GM21737 (cell line): ENCODE measurements around the gene FBXL15.

Experiments used
- ATAC-seq: cut with Tn5 transposase; IDR thresholded peaks from one replicate; pipeline ENCODE4 v1.9.1; 2021; ENCODE audit warnings: mild to moderate bottlenecking, moderate library complexity; ENCODE audit not compliant: unreplicated experiment

FBXL15 gene

GRCh38 chr10:102424916-102425315, 4.3 kb downstream of the FBXL15 start:
- ATAC-seq, result no peak

- ATAC-seq, result no peak
These were observed 4.8 kb downstream of the FBXL15 start for GRCh38 chr10:102425444-102425843.

- no peak for ATAC-seq
These were observed 6.2 kb downstream of the FBXL15 start for GRCh38 chr10:102426803-102427287.

GRCh38 chr10:102429468-102429867, 8.8 kb downstream of the FBXL15 start:
- ATAC-seq, result no peak

- no peak for ATAC-seq
These were observed 11.0 kb downstream of the FBXL15 start for GRCh38 chr10:102431452-102432124.

- ATAC-seq, result peak; percentile 90
These were observed 11.7 kb downstream of the FBXL15 start, which contains the start of gene CUEDC2 for GRCh38 chr10:102432162-102432950. TSS of gene CUEDC2 (minus strand) at chr10:102432574. CDS start at chr10:102425188, 7,386 bp downstream.

GRCh38 chr10:102433619-102434046, 13.0 kb downstream of the FBXL15 start:
- no peak for ATAC-seq

- ATAC-seq, result no peak
These were observed 13.9 kb downstream of the FBXL15 start for GRCh38 chr10:102434394-102435132.

GRCh38 chr10:102435133-102435497, 14.5 kb downstream of the FBXL15 start:
- ATAC-seq, result no peak

GRCh38 chr10:102435529-102436233, 15.0 kb downstream of the FBXL15 start:
- no peak for ATAC-seq

GRCh38 chr10:102436312-102436711, 15.7 kb downstream of the FBXL15 start:
- no peak for ATAC-seq

GRCh38 chr10:102437515-102437914, 16.9 kb downstream of the FBXL15 start:
- ATAC-seq, result no peak

GRCh38 chr10:102438374-102438773, 17.7 kb downstream of the FBXL15 start:
- no peak for ATAC-seq

- ATAC-seq, result no peak
These were observed 24.2 kb downstream of the FBXL15 start for GRCh38 chr10:102444851-102445250.

- peak; percentile 40 for ATAC-seq
These were observed 28.9 kb downstream of the FBXL15 start for GRCh38 chr10:102449321-102450123.

- ATAC-seq, result peak; percentile 1
These were observed 29.4 kb downstream of the FBXL15 start for GRCh38 chr10:102450124-102450373.

GRCh38 chr10:102450374-102451104, 29.9 kb downstream of the FBXL15 start:
- ATAC-seq, result peak; percentile 86

GRCh38 chr10:102451105-102451969, 30.7 kb downstream of the FBXL15 start, which contains the start of gene C10orf95:
TSS of gene C10orf95 (minus strand) at chr10:102451543. CDS start at chr10:102451093, 450 bp downstream.
- no peak for ATAC-seq
